Measurements from ENCODE around the gene FOXP1.

Gene FOXP1

DNA sequence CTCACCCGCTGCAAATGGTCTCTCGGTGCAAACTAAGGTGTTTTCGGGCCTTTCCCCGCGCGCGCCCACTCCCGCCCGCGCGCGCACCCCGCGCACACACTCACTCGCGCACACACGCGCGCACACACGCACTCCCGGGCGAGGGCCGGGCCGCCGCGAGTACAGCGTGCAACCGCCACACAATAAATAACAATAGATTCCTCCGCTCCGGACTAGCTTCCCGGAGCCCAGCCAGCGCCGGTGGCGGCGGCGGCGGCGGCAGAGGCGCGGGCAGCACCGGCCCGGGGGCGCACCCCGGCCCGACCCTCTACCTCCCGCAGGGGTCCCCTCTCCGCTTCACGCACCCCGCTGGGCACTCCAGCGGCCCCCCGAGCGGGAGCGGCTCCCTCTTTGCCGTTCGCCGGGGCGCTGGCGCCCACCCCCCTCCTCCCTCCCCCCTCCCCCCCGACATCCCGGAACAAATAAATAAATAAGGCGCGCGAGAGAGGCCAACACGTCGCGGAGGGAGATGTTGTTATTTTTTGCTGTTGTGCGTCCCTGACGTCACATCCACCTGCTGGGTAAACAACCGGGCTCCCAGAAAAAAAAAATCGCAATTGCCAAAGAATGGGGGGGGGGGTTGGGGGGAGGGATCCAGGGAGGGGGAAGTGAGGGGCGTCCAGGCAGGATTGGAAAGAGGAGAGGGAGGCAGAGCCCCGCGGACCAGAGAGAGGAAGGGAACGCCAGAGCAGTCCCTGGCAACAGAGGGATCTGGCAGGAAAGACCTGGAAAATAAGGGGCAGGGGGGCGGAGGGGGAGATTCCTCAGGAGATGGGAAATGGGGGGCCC lies at the start of gene FOXP1:
Gene FOXP1 (minus strand): TSS at position 163 of the 828 bp plus-strand sequence. CDS start 385,347 bp downstream, outside the sequence.
- DNase-seq (ENCODE audit: low read depth): no peak

DNA sequence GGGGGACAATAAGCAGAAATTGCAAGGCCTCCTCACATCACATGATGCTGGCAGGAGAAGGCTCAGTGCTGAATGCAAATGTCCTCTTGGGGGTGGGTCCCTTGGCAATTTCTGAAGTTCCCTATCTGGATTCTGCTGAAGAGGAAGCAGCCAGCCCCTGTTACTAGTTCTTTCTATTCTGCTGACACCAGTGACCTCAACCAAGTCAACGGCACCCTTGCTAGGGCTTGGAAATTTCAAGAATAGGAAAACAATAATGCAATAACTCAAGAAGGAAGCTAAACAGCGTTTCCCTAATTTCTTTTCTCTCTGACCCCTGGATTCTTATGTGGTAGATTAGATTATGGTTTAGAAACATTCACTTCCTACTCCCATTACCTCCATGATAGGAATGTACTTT lies 46.2 kb upstream of the FOXP1 start:
- no peak for DNase-seq (ENCODE audit: low read depth)

GRCh38 chr3:71629289-71629688 lies 45.8 kb upstream of the FOXP1 start:
- peak; percentile 12 for DNase-seq (ENCODE audit: low read depth)

DNA sequence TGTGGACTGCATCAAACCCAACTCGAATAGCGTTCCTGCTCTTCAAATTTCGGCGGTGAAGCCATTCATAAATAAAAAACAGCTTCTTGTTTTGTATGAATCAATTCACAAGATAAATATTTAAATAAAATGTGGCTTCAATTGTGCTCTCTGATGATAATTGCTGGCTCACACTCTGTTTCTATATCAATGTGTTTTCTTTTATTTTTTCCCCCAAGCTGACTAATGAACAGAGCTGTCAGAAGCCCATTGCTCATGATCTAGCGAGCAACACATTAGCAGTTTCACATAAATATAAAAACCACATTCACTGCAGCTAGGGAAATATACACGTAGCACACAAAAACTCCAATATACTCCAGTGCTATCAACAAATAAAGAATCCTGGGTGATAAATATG lies 45.0 kb upstream of the FOXP1 start:
- no peak for DNase-seq (ENCODE audit: low read depth)

DNA sequence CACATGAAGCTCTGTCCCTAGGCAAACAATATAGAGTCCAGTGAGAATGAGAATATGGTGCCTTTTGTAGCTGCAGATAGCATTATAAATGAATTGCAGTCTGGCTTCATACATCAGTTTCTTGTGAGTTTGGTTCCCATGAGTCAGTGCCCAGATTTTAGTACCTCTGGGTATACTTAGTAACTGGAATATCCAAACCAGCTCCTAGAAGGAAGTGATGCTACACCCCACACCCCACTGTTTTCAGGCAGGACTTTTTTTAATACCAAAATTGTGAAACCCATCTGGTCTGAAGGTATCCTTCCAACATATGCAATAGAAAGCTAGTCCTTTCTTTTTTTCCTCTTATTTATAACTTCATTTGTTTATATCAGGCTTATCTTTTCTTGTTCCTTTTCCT lies 42.1 kb upstream of the FOXP1 start:
- DNase-seq (ENCODE audit: low read depth): no peak

DNA sequence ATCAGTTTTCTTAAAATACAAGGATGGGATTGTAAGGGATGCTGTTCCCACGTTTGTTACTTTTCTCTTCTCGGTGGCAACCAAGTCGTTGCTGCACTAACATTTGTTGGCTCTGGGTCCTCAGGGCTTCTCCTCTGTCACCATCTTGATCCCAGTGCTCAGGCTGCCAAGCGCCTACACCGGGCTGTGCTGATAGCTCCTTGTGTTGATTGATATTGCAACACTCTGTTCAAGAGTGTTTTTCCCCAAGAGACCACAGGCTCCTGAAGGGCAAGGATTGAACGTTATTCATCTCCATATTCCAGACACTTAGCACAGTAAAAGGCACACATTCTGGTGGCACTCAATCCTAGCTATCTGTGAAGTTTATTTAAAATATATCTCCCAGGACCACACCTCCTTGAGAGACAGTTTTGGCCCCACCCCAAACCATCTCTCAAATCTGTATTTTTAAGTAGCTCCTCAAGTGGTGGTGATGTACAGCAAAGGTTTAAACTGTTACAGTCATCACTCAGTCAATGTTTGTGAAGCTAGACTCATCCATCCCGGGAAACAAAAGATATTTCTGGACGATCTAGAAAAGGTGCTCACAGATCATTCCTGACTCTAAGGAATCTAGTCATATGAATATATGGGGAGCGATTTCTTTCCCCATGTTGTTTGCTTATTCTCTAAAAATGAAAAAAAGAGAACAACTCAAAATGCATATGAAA lies 38.5 kb upstream of the FOXP1 start:
- DNase-seq (ENCODE audit: low read depth): no peak

DNA sequence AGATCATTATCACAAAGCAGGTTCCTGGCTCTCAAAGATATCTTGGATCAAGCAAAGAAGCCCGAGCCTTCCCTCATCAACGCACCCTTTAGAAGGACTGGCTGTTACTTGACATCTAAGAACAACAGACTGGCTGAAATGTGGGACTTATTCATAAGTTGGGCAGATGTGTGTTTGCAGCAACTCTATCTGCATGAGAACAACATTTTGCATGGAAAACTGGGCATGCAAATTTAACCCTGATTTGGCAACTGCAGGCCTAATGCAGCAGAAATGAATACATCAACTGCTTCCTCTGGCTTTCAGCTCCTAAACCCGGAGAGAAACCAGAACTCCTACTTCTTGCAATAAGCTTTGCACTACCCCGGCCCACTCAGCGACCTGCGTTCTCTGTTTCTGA lies 35.0 kb upstream of the FOXP1 start:
- no peak for DNase-seq (ENCODE audit: low read depth)

DNA sequence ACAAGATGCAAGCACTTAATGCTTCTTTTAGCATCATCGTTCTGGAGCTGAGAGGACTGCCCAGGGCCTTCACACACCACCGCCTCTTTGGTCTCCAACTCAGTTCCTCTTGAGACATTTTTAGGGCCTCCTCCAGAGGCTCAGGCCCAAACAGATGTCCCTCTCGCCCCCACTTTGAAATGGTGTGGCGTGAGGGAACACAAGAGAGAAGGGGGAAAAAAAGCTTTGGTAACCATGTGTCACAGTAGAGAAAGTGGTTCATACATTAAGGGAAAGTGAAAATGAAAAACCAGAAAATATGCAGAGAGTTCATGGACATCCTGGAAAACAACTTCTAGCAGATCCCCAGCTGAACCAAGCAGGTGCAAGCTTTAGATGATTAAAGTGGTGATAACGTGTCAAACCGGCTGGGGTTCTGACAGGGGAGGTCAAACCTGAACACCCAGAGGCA lies 33.1 kb upstream of the FOXP1 start:
- no peak for DNase-seq (ENCODE audit: low read depth)

DNA sequence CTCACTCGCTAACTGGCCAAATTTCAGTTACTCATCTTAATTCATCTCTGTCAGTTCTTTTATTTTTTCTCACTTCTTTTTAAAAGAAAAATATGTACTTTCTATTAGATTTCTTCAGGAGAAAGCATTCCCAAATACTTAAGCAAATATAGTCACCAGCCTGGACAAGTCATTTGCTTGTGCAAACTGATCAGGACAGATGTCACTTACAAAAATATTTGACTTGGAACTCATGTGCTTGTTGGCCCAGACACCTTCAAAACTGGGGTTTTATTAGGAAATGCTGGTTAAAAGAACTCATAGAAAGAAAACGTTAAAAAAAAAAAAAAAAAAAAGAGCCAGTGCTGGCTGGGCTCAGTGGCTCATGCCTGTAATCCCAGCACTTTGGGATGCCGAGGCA lies 31.3 kb upstream of the FOXP1 start:
- DNase-seq (ENCODE audit: low read depth): no peak

- DNase-seq (ENCODE audit: low read depth): no peak
Measured at GRCh38 chr3:71614426-71614825, 30.9 kb upstream of the FOXP1 start.

GRCh38 chr3:71611099-71611498 lies 27.6 kb upstream of the FOXP1 start:
- no peak for DNase-seq (ENCODE audit: low read depth)

GRCh38 chr3:71607364-71607763 lies 23.8 kb upstream of the FOXP1 start:
- DNase-seq (ENCODE audit: low read depth): no peak

DNA sequence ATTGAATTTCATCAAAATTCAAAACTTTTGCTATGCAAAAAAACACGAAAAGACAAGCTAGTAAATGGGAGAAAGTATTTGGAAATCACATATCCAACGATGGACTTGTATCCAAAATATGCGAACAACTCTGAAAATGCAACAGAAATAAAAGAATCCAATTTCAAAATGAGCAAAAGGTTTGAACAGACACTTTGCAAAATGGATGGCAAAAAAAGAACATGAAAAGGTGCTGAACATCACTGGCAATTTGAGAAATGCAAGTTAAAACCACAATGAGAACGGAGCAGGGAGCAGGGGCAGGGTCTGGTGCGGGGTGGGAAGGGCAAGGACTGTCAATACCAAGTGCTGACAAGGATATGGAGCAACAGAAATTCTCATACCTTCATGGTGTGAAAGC lies 23.1 kb upstream of the FOXP1 start:
- no peak for DNase-seq (ENCODE audit: low read depth)

DNA sequence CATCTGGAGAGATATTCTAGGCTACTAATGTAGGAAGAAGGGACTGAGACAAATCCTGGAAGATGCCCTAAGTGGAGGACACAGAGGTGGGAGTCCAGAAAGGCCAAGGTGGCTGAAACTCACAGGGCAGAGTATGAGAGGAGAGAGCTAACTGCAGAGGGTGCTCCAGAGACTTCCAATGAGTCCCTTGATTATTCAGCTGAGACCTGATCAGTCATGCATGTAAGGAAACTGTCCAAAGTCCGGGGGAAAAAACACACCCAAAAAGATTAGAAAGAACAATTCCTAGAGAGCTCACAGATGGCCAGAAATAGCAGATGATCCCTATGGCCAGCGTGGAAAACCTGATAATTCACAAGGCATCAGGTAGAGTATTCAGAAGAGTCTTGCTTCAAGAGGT lies 18.7 kb upstream of the FOXP1 start:
- DNase-seq (ENCODE audit: low read depth): no peak

DNA sequence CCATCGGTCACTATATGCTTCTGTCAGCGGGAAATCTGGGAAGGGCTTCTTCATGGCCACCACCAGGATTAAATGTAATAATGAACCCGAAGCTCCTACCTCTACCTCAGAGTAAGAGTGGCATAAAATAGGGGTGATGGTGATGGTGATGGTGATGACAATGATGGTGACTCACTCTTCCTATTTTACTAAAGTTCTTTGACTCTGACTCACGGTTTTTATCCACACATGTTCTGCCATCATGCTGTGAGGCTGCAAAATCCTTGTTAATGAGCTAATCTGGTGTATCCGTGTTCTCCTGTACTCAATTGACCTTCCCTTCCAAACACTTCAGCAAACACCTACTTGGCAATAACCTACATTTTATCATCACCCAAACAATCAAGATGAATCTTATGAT lies 18.3 kb upstream of the FOXP1 start:
- no peak for DNase-seq (ENCODE audit: low read depth)

DNA sequence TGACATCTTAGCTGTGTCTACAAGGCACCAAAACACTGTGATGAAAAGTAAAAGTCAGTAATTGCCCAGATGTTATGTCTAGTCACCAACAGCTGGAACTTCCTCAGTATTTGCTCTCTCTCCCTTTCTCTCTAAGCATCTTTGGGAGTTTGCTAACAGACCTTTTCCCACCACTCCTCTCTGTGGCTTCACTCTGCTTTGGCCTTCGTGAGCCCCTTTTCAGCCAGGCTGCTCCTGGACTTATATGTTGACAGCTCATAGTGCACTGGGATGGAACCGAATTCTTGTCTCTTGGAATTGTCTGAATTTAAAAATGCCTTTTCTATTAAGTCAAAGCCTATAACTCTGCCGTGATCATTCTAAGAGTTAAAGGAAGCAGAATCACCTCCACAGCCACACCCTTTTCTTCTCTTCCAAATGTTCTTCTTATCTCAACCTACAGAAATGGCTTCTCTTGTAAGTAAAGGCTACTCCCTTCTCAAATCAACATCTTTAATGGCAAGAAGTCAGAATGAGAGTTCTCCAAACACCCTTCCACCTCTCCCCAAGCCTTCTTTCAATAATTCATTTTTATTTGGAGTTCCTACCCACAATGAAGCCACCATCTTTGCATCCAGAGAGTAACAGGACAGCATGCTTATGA lies 17.2 kb upstream of the FOXP1 start:
- no peak for DNase-seq (ENCODE audit: low read depth)

DNA sequence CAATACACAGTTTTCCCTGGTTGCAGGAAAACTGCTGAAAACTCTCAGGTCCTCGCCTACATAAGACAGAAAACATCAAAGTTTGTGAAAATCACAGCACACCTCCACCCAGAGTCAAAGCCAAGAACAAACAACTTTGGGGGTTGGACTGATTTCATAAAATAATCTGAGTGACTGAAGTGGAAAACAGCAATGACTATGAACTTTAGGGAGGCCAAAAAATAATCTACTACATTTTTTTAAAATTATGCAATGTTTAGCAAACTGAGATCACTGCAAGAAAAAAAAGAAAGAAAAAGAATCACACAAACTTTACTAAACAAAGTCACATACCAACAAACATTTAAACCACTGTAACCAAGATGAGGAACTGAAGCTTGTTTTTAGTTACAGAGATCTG lies 15.9 kb upstream of the FOXP1 start:
- no peak for DNase-seq (ENCODE audit: low read depth)

GRCh38 chr3:71598292-71598691 lies 14.8 kb upstream of the FOXP1 start:
- no peak for DNase-seq (ENCODE audit: low read depth)

DNA sequence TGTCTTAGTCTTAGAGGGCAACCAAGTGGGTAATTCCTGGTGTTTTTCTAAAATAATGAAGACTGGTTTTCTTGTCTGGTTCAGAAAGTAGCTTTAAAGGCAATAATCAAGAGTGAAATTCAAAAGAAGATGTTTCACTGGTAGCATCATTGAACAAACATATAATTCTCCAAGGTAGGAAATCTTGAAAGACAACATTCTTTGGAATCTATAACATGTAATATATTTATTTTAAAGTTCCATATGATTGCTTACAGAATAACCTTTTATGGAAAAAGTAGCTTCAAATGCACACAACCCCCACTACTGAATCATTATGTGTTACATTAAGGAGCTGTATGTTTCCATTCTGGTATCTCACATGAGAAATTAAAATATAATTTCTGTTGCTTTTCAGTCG lies 13.8 kb upstream of the FOXP1 start:
- no peak for DNase-seq (ENCODE audit: low read depth)

- no peak for DNase-seq (ENCODE audit: low read depth)
Measured at GRCh38 chr3:71593106-71593505, 9.6 kb upstream of the FOXP1 start.

GRCh38 chr3:71591101-71591500 lies 7.6 kb upstream of the FOXP1 start:
- DNase-seq (ENCODE audit: low read depth): no peak

GRCh38 chr3:71589132-71589531 lies 5.6 kb upstream of the FOXP1 start:
- DNase-seq (ENCODE audit: low read depth): no peak

DNA sequence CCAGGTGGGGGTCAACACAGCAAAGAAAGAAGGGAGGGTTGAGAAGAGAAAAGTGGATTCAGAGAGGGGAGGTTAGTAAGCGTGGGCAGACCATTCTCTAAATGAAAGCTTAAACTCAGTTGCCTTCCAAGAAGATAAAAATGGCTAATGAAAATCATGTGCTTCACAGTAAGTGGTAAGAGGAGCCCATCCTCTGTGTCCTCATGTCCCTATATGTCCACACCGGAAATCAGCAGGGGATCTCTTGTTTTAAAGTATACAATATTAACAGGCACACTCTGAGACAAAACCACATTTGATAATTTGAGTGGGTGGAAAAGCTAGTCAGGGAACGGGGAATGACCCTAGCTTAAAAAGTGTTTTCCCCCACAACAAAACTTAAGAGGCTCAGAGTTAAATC lies 4.4 kb upstream of the FOXP1 start:
- DNase-seq (ENCODE audit: low read depth): no peak

Data from stromal cell of bone marrow (primary cell).